NCI-H1092 (cell line): ENCODE data around the gene NELL1.

Experiments used
- DNase-seq: peaks from one replicate; lab custom pipeline; 2025; lab: John Stamatoyannopoulos, UW

Gene NELL1

DNA sequence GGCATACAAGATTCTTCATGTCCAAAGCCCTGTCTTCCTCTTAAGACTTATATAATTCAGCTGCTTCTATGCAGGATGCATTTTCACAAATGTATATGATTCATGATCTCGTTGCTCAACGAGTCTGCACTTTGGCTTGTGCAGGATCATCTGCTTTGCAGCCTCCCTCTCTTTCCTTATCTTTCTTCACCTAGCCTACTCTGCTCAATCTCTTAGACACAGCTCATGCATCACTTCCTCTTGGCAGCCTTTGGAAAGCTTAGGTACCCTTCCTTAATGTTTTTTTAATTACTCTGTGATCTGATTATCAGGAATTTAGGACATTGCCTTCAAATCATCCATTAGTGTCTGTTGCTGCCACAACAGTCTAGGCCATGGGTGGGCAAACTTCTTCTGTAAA is 673.8 kb downstream of the NELL1 start:
- DNase-seq, result no peak

DNA sequence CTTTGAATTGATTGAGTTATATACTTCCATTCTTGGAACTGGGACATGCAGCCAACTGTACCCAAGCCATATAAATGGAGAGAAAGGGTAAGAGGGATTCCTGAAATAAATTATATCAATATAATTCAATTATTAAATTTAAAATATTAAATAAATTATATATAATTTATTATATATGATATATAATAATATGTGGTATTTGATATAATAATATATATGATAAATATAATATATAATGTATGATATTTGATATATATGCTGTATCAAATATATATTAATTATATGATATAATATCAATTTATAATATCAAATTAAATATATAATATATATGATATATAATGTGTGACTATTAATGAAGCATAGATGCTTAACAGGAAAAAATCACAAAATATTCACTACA is 677.0 kb downstream of the NELL1 start:
- DNase-seq, result no peak

DNA sequence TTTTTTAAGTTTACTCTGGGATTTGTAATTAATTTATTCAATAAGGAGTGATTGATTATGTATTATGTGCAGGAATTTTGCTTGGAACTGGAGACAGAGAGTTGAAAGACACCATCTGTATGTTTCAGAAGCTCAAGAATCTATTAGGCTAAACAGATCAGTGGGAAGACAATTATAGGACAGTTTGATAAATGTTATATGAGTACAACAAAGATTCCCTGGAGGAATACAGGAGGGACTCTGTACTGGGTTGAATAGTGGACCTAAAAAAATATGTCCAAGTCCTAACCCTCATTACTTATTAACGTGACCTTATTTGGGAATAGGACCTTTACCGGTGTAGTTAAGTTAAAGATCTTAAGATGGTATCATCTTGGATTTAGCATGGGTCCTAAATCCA is 681.2 kb downstream of the NELL1 start:
- DNase-seq, result no peak

DNA sequence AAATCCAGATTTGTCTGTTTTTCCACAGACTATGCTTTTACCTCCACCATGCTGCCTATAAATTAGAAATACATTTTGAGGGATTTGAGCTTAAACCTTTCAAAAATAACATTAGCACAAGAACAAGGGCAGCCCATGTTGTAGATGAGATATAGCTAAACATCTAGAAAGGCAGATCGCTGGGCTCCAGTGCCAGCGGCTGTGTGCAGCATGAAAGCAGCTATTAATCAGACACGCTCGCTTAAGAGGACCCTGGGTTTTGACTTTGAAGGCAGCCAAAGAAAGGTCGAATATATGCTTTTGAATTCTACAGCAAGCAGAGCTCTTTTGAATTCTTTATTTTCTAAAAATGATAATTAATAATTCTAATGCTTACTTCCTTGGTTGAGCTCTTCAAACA is 684.0 kb downstream of the NELL1 start:
- DNase-seq, result no peak

DNA sequence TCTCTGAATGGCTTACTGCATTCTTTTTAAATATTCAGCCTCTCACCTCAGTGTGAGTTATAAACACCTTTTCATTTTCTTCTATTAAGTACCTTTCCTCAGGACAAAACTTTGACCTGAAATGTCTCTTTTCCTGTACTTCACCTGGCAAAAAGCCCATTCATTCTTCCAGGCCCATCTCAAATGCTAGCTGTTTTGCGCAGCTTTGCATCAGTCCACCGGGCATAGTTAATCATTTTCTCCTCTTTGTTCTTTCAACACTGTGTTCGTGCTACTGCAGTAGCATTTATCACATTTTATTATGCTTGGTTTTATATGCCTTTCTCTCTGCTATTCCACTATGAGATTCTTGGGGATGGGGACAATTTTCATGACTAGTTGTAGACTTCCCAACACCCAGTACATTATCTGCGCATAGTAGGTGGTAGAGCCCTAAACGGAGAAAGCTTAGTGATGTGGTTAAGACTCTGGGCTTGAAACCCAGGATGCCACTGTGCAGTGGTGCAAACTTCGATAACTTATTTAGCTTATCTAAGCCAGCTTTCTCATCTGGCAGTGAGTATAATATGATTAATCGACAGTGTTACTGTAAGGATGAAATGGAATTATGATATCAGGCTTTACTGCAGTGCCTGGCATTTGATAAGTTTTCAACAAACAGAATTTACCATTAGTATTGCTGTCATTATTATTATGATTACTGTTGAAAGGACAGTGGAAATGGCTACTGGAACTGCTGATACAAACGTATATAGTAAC is 695.7 kb downstream of the NELL1 start:
- no peak for DNase-seq

DNA sequence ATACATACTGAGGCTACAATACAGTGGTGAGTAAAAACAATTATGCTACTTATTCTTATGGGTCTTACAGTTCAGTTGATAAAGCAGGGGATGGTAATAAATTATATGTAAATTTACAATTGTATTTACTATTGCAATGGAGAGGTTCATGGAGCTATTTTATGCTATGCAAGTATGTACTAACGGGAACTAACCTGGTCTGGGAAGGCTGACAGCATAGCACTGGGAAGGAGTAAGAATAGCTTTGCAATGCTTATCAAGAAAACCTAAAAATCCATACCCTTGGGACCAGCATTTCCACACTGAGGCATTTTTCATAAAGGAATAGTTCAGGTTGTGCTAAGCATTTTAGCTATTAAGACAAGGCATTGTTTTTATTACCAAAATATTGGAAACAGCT is 700.6 kb downstream of the NELL1 start:
- DNase-seq, result no peak

DNA sequence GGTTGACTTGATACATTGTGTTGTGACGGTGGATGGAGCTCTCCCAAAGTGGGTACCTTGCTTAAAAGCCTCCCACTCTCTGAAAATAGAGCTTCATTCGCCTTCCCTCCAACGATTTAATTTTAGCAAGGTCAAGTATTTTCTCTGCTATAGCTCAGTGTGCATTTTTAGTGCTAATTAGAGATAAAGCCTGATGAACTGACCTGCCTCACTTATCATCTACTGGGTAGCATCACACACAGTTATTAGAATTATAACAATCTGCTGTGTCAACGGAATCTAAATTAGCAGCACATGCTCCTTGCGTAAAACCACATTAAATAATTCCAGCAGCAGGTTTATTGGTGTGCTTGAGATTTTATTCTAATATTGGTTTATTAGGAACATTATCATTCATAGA is 701.7 kb downstream of the NELL1 start:
- no peak for DNase-seq

DNA sequence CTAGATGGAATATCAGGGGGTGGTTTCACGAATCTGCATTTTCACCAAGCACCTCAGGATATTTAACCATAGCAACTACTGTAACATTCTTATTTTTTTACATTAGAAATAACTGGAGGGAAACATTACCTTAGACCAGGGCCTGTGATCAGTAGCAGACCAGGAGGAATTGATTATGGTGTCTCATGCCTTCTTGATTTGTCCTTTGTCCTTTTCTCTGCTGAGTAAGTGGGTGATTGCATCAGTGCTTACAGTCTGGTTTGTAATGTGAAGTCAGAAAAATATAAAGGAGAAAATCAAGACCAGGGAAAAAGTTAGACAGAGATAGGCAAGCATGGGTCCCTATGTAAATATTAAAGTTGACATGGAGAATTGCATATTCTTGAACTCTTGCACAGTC is 703.3 kb downstream of the NELL1 start:
- DNase-seq, result no peak

DNA sequence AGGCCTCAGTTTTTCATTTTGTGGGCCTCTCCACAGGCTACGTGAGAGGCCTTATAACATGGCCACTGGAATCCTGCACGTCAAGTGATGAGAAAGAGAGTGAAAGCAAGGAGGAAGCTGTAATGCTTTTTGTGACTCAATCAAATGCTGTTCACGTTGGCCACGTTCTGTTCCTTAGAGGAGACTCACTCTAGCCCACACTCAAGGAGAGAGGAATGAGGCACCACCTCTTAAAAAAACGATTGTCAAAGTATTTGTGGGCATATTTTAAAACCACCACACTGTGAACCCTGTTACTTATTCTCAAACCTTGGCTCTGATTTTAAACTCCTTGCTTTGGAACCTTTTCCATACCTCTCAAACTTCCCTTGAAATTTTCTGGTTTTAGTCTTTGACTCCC is 705.0 kb downstream of the NELL1 start:
- DNase-seq, result no peak

DNA sequence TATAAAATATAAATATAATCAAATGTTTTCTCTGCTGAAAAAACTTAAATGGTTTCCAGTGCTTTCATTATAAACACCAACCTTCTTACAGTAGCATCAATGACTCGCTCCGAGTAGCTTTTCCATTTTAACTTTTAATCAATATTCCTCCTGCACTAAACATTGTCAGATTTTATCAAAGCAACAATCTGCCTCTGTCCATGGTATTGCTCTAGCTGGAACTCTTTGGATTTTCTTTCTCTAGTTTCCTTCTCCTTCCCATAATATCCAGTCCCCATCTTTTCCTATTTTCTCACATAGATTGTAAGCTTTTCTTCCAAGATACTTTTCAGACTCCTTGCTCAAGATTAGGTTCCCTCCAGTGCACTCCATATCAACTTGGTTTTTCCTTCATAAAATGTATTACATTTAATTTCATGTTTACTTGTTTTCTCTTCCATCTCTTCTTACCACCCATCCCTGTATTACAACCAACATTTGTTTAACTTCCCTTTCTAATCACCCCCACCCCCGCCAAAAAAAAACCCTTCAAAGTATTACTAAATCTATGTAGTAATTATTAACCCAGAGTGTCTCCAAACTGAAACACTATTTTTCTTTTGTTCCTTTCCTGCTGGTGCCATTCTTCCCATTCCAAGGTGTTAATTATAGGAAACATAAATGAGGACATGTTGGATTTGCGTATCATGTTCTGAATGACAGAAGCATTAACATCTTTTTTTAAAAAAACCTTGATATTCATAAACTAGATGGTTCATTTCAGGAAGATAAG is 716.5 kb downstream of the NELL1 start:
- no peak for DNase-seq

DNA sequence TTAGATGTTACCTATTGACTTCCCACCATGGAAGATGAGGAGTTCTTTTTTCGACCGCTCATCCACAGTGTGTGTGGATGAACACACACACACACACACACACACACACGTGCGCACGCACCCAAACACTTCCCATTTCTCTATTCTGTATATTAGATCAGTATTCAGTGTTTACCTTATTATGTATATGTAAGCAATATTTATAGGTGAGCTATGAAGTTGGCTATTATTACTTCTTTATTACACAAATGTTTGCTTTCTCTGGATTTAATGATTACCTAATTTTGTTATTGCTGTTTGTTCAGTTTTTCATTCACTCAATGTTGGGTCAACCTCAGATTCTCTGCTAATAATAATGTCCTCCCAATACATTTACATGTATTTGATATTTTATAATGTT is 721.0 kb downstream of the NELL1 start:
- no peak for DNase-seq

DNA sequence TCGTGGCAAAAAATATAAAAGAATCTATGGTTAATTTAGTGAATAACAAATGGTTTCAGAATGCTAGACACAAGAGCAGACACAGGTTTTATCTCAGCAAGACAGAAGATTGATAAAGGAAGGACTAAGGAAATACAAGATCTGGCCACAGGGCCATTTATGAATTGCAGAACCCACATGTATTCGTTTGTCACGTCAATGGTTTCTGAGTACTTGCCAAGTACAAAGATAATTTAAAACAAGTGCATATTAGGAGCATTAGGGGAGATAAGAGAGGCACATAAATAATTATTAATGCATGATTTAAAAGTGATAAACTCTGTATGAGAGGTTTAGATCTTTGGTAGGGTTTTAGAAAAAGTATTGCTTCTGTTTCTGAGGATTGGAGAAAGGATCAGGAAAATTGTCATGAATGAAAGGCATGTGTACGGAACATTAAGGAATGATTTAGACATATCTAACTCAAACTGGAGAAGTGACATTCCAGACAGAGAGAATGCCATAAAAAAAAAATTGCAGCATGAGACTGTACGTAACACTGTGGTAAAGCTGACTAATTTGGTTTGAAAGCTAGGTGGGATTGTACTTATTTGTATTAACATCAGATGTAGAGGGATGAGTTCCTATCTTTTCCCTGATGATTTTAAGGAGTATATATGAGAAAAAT is 727.1 kb downstream of the NELL1 start:
- DNase-seq, result no peak

DNA sequence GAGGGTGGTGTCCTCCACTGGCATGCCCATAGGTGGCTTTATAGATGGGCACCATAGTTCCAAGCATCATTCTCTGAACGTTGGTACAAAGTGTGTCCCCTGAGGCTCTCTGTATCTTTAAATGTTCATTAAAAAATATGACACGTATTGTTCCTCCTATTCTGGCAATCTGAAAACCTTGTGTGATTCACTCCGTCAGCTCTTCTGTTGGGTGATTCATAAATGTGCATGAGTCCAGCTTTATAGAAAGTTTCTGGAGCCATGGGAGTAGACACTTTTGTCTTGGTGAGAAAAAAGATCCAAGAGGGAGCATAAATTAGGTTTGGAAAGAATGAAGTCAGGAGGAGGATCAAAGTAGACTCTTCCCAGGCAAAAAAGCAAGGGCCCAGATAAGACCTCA is 728.8 kb downstream of the NELL1 start:
- DNase-seq, result no peak

DNA sequence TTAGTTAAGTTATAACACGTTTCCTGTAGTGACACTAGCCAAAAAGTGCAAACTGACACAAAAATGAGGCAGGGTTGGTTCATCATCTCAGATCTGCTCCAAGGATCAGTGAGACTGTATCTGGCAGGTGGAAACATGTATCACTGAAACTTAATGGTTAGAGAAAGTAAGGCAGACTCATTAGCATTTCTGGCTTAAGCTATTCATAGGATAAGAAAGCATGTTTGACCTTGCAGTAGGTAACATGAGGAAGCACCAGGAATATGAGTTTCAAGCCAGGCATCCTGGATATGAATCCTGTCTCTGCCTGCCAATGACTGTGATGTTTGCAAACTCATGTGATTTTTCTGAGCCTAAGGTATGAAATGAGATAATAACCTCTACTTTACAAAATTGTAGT is 732.1 kb downstream of the NELL1 start:
- no peak for DNase-seq

DNA sequence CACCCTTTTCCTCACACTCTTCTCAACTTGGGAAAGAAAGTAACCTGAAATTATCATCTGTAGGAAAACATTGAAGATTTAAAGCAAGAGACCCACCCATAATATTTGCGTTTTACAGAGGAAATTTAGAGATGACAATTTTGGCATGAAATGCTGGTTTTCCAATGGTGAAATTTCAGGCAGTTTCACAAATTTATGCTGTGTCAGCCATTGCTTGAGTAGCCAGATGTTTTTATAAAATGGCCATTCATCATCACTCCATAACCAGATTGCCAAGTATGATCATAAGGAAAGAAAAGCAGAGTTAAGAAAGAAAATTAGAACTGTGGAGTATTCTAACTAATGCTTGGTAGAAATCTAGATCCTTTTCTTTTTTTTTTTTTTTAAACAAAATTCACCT is 732.9 kb downstream of the NELL1 start:
- DNase-seq, result no peak

DNA sequence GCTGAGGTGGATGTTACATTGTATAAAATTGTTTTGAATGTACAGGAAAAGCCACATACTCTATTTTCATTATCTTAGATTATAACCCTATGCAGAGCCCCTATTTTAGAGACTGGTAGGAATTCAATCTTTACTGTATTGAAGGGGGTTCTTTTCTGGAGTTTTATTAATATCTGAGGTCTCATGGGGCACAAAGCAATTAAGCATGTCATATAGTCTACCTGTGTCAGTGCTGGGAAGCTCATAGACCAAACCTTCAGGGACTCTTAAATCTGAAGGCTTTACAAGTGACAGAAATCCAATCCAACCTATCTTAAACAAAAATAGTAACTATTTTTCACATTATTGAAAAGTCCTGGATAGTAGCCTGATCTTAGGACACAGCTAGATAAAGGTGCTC is 733.7 kb downstream of the NELL1 start:
- DNase-seq, result no peak

DNA sequence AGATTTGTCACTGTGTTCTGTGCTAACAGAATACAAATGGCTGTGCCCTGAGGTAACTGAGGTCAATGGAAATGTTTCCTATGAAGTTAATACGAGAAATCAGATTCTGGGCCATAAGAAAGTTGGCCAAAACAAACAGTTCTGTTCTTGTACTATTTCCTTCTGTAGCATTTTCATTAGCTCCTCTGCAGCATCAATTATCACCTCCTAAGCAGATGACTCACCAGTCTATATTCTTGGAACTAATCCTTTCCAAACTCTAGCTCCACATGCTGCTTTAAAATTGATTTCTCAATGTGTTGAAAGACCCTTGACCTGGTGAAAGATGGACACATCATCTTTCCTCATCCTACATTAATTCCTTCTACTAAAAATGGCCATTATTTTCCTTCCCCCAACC is 736.0 kb downstream of the NELL1 start:
- no peak for DNase-seq

DNA sequence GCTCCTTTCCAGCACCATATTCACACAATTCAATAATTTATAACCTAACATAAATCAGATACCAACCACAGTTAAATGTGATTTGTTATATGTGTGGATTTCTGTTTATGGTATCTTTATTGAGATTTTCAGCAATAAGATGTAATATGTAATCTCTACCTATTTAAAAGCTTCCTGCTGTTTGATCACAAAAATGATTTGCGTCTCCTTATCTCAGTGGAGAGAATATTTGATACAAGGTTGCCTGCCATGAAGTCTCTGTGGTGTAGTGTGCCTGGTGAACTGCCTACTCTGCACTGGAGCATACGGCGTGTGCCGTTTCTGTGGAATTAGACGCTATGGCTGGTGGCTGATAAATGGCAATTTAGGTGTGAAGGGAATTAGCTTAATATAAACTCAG is 741.1 kb downstream of the NELL1 start:
- no peak for DNase-seq

DNA sequence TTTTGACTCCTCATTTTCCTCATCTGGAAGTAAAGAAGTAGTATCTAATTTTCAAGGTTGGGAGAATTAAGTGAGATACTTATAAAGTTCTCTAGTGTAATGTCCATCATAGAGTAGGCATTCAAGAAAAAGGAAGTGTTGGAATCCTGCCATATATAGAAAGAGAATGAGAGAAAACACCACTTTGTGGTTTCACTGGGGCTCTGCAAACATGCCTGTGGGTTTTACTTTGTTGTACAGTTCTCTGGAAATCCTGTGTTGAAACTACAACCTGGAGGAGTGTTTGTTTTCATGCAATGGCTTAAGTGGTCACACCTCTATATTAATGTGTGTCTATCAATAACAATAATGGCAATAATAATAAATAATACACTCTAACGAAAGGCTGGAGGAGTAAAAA is 741.7 kb downstream of the NELL1 start:
- DNase-seq, result no peak

DNA sequence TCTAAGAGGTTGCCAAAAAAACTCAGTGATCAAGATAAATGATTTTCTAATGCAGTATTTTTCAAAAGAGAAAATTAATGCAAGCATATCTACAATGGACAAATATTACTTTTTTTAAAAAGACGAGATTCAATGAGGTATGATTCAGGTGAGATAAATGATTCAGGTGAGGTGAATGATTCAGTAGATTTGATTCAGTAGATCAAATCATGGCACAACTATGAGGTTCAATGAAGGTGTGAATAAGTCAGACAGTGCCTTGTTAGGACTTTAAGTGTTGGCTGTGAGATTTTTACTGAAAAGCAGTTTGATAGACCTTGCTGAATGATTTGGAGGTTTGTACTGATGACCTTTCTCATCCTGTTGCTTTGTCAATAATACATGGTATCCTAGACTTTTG is 742.2 kb downstream of the NELL1 start:
- no peak for DNase-seq

DNA sequence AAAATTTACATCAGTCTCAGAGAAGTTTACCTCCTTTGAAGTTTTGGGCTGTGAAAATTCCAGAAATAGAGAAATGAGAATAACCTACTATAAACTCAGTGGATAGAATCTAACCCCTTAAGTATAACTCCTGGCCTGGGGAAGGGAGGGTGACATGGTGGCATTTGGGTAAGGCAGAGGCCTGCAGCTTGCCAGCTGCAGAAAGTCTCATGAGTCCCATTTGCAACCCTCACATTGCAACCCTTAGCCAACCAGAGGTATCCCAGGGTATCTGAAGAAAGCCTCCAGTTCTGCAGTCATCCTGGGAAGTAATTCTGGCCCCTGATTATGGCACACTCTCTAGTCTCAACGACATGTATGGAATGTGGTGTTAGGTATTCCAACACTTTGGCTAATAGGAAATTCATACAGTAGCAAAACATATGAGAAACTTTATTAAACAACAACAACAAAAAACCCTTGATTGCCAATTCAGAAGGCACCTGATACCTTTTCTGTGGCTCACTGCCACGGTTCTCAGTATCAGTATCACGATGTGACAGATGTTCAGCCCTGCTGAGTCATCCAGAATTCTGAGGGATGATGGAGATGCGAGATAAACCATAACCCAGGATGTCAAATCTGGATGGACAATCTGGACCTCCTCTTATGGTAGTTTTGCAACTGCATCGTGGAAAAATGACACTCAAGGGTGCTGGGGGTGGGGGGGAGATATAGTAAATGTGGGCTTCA is 743.4 kb downstream of the NELL1 start:
- no peak for DNase-seq

DNA sequence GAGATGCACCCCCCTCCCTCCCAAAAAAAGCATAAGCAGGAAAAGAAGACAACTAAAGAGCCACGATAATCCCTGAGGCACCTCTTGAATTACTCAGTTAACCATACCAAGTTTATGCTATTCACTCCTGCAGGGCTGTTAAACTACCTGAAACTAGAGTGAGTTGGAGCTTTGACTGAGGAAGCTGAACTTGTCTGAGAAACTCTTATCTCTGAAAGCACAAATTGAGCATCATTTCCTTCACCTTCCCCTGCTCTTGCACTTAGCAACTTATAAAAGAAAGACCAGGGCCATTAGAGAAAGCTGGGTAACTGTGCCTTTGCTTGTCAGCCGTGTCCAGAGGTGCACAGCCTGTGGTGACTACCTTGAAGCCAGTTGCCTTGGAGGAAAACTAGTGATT is 745.6 kb downstream of the NELL1 start:
- no peak for DNase-seq

DNA sequence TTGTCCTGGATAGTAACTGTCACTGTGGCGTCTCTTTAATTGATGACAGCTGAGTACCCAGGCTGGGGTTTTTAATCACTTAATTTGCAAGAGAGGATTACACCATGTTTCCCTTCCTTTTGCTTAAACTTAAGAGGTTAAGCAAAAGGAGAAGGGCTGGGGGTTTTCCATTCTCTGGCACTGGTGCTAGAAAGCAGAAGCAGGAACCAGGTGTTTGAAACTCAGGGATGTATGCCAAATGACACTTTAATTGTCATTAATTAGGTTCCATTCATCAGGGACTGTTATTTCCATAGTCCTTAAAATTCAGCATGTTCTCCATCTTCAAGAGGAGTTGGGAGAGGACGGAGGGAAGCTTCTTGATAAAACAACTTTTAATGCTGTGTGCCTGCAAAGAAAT is 746.2 kb downstream of the NELL1 start:
- no peak for DNase-seq
